HL-60 (cell line): ENCODE measurements around the gene KIF5A.

Experiments used
- DNase-seq, 2 experiments: peaks; one replicate each; pipeline ENCODE4 v3.0.0-alpha.2; 2010 to 2020; ENCODE audit warnings: low read depth in 1 of 2, low spot score in 1 of 2
- H3K27ac ChIP-seq: fragments of 250-450 bp; sonication (Bioruptor Pico); replicated peaks from 2 replicates; pipeline ENCODE4 v1.5.1; 2020; ENCODE audit warnings: mild to moderate bottlenecking, moderate library complexity
- H3K27me3 ChIP-seq: fragments of 250-450 bp; sonication (Bioruptor Pico); 2 replicates; pipeline ENCODE4 v1.5.1; 2021; ENCODE audit warnings: mild to moderate bottlenecking, moderate library complexity; ENCODE audit not compliant: insufficient read depth, poor library complexity, severe bottlenecking
- H3K4me3 ChIP-seq: replicated peaks from 2 replicates; pipeline ENCODE4 v1.5.1; 2011; ENCODE audit warnings: mild to moderate bottlenecking, control low read depth, low read length; ENCODE audit not compliant: insufficient read depth
- GABPA ChIP-seq: IDR thresholded peaks from 2 replicates; pipeline ENCODE4 v1.6.1; 2012; ENCODE audit warnings: low read depth
- POLR2AphosphoS5 ChIP-seq: IDR thresholded peaks from 2 replicates; pipeline ENCODE4 v1.6.1; 2012; ENCODE audit warnings: low read depth
- REST ChIP-seq: IDR thresholded peaks from 2 replicates; pipeline ENCODE4 v1.6.1; 2012; ENCODE audit warnings: low read depth; ENCODE audit not compliant: insufficient replicate concordance
- SPI1 ChIP-seq: IDR thresholded peaks from 2 replicates; pipeline ENCODE4 v1.6.1; 2012; ENCODE audit warnings: low read depth, mild to moderate bottlenecking, borderline replicate concordance
- TF ChIP-seq, protein P1 (sequence below): IDR thresholded peaks from one replicate; pipeline ENCODE4 v1.5.1; 2011; ENCODE audit warnings: low read length, control low read depth, inconsistent platforms; ENCODE audit not compliant: insufficient read depth

KIF5A gene

DNA sequence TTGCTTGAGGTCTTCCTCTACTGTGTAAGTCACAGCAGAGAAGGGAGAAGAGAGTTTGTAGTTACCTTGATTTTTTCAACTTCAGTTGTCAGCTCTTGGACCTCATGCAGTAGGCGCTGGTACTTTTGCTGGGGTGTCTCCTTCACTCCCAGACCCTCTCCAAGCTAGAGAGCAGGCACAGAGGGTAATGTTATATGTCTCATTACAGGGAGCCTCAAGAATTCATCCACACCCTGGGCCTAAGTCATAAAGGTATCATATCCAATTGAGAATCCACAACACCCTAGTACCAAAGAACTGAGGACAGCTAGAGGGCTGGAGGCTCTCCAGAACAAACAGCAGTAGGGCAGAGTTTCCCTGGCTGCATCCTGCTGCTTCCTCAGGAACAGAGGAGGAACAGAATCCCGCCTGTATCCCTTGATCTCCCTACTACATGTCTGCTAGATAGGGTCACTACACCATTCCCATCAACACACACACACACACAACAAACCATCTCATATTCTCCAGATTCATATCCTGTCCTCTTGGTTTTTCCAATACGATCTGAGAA is 14.8 kb upstream of the KIF5A start:
- Histone ChIP-seq H3K27me3 (no peaks in the 10 kb centered on the region), H3K4me3 (no peak overlapping the region), H3K27ac (no peak overlapping the region)
- no peak for DNase-seq
- TF ChIP-seq, protein P1, sequence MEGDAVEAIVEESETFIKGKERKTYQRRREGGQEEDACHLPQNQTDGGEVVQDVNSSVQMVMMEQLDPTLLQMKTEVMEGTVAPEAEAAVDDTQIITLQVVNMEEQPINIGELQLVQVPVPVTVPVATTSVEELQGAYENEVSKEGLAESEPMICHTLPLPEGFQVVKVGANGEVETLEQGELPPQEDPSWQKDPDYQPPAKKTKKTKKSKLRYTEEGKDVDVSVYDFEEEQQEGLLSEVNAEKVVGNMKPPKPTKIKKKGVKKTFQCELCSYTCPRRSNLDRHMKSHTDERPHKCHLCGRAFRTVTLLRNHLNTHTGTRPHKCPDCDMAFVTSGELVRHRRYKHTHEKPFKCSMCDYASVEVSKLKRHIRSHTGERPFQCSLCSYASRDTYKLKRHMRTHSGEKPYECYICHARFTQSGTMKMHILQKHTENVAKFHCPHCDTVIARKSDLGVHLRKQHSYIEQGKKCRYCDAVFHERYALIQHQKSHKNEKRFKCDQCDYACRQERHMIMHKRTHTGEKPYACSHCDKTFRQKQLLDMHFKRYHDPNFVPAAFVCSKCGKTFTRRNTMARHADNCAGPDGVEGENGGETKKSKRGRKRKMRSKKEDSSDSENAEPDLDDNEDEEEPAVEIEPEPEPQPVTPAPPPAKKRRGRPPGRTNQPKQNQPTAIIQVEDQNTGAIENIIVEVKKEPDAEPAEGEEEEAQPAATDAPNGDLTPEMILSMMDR: no peak
- no peak for TF ChIP-seq SPI1
- no peak for TF ChIP-seq REST
- TF ChIP-seq POLR2AphosphoS5: no peak

GRCh38 chr12:57535764-57536596 is 13.9 kb upstream of the KIF5A start:
- H3K27ac ChIP-seq: no peak overlapping the region
- TF ChIP-seq GABPA: no peak
- no peak for DNase-seq

DNA sequence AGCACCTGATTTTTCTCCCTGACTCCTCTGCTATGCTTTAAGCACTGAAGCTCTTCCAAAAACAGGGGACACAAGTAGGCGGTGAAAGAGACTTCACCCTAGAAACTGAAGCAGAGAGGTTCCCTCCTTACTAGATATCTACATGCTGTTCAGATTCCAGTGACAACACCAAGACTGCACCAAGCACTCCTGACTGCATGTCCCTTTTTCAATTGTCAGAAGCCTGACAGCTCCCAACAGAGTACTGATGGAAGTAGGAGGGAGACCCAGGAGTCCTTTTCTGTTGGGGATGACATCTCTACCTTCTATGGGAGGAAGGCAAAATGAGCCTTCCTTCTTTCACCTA is 13.3 kb upstream of the KIF5A start:
- H3K27me3 ChIP-seq: no peaks in the 10 kb centered on the region
- no peak overlapping the region for H3K4me3 ChIP-seq
- TF ChIP-seq GABPA (no peak), SPI1 (no peak), REST (no peak), POLR2AphosphoS5 (no peak)
- TF ChIP-seq, protein P1: no peak
- no peak overlapping the region for H3K27ac ChIP-seq
- no peak for DNase-seq

More at GRCh38 chr12:57535764-57536596, 13.9 kb upstream of the KIF5A start:
- Histone ChIP-seq H3K4me3 (no peak overlapping the region), H3K27me3 (no peaks in the 10 kb centered on the region)

DNA sequence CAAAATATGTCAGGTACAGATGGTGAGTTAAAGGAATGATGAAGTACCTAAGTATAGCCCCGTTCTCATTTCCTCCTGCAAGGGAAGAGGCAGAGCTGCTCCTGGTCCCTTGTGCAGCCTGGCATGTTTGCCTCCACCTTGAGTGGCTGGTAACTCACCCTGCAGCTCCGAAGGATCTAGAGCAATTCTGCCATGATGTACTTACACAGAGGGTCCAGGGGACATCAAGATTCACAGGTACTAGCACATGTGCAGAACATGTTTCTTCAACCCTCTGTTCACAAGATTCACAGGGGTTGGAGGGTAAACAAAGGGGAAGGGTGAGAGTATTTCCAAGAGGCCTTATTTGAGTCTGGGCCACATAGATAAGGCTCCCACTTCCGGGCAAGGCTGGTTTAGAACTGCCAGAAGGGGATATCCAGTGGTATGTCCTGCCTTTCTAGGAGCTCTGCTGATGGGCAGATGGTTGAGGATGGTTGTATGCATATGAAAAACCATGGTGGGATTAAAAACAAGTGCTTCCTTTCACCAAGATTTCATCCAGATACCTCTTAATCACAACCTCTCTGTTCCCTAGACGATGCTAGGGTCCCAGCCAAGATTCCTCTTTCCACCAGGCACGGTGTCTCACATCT is 10.6 kb upstream of the KIF5A start:
- Histone ChIP-seq H3K4me3 (no peak overlapping the region), H3K27me3 (no peaks in the 10 kb centered on the region), H3K27ac (no peak overlapping the region)
- DNase-seq: no peak
- TF ChIP-seq SPI1 (no peak), GABPA (no peak), POLR2AphosphoS5 (no peak)
- TF ChIP-seq, protein P1: no peak
